22Rv1 (cell line): Measurements from ENCODE around the gene STAB1.

Source experiments
- H3K27ac ChIP-seq: fragments of 450-650 bp; 2 replicates; pipeline ENCODE4 v1.5.1; 2017
- ZFX ChIP-seq: fragments of 450-650 bp; IDR thresholded peaks from 2 replicates; pipeline ENCODE4 v1.6.1; 2017; ENCODE audit warnings: antibody characterized with exemption, borderline replicate concordance
- TF ChIP-seq, protein P1 (sequence below): fragments of 450-650 bp; IDR thresholded peaks from 2 replicates; pipeline ENCODE4 v1.5.1; 2017; ENCODE audit warnings: mild to moderate bottlenecking

The STAB1 gene

DNA sequence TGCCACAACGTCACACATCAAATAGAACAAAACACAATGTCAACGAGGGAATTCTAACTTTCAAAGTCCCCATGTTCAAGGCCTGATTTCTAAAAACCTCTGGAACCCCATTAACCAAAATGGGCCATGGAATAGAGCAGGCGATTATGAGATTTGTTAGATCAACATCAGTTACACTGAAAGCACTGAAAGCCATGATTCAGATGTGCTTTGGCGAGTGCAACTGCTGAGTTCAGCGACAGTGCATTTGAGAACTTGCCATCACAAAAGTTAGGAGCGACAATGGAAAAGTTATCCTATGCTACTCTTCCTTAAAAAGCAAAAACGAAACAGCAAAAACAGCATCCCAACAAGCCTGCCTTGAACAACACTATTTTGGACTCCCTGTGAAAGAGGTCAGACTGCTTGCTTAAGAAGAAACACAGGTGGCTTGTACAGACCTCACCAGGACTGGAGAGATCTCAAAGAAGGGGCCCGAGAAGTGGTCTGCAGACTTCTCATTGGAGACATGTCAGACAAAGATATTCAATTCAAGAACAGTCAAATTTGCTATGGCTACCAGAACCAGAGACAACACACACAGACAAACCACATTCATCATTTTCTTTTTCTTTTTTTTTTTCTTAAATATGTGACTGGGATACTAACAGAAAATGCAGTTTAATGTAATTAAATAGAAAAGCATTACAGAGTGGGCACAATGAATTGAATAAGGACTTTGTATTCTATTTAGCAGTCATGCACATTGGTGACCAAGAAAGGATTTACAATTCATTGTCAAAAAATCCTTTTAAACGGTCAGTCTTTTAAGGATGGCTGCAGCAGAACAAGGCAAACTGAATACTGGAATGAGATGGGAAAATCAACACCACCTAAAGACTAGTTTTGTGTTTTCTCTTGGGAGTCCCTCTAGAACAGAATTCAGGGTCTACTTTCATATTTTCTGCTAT lies 62.1 kb downstream of the STAB1 start:
- H3K27ac ChIP-seq = no peak overlapping the region
- TF ChIP-seq, protein P1, sequence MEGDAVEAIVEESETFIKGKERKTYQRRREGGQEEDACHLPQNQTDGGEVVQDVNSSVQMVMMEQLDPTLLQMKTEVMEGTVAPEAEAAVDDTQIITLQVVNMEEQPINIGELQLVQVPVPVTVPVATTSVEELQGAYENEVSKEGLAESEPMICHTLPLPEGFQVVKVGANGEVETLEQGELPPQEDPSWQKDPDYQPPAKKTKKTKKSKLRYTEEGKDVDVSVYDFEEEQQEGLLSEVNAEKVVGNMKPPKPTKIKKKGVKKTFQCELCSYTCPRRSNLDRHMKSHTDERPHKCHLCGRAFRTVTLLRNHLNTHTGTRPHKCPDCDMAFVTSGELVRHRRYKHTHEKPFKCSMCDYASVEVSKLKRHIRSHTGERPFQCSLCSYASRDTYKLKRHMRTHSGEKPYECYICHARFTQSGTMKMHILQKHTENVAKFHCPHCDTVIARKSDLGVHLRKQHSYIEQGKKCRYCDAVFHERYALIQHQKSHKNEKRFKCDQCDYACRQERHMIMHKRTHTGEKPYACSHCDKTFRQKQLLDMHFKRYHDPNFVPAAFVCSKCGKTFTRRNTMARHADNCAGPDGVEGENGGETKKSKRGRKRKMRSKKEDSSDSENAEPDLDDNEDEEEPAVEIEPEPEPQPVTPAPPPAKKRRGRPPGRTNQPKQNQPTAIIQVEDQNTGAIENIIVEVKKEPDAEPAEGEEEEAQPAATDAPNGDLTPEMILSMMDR = no peak
- TF ChIP-seq ZFX = no peak

DNA sequence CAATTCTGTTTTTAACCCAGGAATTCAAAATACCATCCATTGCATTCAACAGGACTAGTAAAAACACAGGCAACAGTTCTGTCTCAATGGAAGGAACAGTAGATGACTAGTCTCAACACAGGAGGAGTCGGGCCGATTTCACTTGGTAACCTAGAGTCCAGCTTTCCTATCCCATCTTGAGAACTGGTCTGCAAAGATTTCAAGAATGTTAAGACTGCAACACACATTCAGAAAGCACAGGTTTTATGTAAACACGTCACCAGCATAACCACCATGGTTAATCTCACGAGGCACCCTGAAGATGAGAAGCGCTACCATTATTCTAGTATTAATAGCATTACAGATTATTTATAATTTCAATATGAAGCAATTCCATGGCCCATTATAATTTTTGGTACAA lies 63.3 kb downstream of the STAB1 start:
- TF ChIP-seq ZFX = no peak
- TF ChIP-seq, protein P1 = no peak

DNA sequence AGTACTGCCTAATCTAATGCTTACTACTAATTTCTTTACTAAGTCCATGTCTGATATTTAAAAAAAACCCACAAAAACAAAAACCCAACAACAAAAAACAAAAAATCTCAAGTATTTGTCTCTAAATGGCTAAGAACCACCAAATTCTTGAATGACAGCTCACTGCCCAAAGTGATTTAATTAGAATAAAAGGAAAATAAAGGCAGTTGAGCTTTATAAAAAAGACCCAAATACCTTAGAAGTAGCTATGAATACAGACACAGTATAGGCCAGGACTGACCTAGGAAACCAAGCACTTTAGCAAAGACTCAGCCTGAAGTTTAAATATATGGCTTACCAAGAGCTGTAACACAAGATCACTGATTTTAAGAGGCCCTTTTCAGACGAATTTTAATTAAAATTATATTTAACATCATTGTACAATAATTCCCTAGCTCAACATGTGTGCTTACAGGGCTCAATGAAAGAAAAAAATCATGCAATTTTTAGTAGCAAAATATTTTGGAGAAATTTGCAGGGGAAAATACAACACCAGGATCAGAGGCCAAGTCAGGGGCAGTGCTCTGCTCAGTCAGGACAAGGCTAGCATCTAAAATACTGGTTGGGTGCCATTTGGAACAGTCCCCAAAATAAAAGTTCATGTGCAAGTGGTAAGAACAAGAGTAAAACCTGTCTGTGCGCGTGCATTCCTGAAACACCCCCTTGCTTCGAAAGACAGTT lies 66.0 kb downstream of the STAB1 start:
- TF ChIP-seq ZFX = no peak
- TF ChIP-seq, protein P1 = no peak
- no peak overlapping the region for H3K27ac ChIP-seq

More for the DNA sequence above, 63.3 kb downstream of the STAB1 start:
- no peak overlapping the region for H3K27ac ChIP-seq

DNA sequence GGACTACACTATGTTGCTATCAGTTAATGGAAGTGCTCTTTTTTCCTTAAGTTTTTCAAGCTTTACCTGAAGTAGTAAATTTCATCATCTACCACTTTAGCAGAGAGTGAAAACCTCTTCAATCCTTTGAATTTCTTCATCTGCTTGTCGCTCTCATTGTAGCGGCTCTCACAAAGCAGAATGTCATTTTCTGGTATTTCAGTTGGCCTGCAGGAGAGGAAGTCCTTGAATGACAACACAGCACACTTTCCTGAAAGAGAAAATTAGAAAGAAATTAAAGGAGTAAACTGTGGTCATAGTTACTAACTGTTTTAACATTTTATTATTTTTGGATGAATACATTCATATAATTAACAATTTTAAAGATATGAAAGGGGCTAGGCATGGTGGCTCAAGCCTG lies 68.8 kb downstream of the STAB1 start:
- TF ChIP-seq ZFX = no peak
- TF ChIP-seq, protein P1 = no peak
- no peak overlapping the region for H3K27ac ChIP-seq

DNA sequence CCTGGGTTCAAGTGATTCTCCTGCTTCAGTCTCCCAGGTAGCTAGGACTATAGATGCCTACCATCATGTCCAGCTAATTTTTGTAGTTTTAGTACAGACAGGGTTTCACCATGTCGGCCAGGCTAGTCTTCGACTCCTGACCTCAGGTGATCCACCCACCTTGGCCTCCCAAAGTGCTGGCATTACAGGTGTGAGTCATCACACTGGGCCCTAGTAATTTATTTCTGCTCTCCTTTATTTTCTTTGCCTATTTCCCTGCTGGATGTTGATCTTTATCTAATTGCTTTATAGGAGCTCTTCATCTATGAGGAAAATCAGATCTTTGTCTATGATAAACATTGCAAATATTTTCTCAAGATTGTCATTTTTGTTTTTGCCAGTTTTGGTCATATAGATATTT lies 72.9 kb downstream of the STAB1 start:
- H3K27ac ChIP-seq = no peak overlapping the region
- no peak for TF ChIP-seq ZFX
- TF ChIP-seq, protein P1 = no peak

DNA sequence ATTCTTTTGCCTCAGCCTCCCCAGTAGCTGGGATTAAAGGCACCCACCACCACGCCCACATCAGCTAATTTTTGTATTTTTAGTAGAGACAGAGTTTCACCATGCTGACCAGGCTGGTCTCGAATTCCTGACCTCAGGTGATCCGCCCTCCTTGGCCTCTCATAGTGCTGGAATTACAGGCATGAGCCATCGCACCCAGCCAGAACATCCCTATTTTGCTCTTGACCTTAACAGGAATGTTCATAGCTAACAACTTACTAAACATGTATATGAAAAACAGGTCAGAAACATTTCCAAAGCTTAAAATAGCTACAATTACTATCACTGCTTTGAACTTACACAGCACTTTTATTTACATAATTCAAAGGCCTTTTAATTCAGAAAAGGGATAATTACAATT lies 74.9 kb downstream of the STAB1 start:
- no peak overlapping the region for H3K27ac ChIP-seq
- no peak for TF ChIP-seq ZFX
- TF ChIP-seq, protein P1 = no peak

DNA sequence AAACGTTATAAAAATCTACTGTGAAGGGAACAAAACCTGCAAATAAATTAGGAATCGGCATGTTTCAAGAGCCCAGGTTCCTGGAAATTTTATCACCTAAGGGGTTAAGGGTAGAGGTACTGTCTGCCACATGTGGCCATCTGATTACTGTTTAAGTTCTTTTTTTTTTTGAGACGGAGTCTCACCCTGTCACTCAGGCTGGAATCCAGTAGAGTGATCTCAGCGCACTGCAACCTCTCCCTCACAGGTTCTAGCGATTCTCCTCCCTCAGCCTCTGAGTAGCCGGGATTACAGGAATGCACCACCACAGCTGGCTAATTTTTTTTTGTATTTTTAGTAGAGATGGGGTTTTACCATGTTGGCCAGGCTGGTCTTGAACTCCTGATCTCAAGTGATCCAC lies 77.1 kb downstream of the STAB1 start:
- TF ChIP-seq ZFX = no peak
- TF ChIP-seq, protein P1 = no peak
- no peak overlapping the region for H3K27ac ChIP-seq
